ENCODE results near the gene XRCC4. TPM values are rescaled to one million over a fixed set of nuclear protein-coding genes. Genes with fewer than 3 reads are reported as not detected.

The XRCC4 gene
- total RNA-seq, 1 donor from 2014 or later: not detected

DNA sequence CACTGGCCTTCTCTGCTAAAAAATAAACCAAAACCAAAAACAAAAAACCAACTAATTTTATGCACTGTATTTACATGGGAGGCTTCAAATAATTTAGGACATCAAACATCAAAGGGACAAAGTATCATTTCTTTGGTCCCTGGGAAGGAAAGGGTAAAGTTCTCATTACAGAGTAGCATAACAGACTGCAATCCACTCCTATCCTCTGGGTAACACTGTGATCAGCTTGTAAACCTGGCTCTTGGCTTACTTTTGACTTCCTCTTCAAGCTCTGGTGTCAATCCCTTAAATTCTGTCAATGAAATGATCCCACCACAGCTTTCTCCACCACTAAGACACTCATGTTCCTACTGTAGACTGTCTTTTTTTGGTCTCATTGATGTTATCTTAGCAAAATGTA lies 324.4 kb downstream of the XRCC4 start:
- intact Hi-C loops (cut with DNase I): loop anchor here (10.0 kb wide), 1 partner anchor 187 kb away; no protein-coding TSS in a partner anchor
- Histone ChIP-seq H3K4me1 (no peaks in the 10 kb centered on the region), H3K9me3 (no peaks in the 10 kb centered on the region), H3K4me3 (no peak overlapping the region), H3K27ac (no peak overlapping the region), H3K27me3 (no peaks in the 10 kb centered on the region), H3K36me3 (no peaks in the 10 kb centered on the region)
- DNase-seq (ENCODE audit: low spot score in 2 of 2): no peak
- TF ChIP-seq, protein P1, sequence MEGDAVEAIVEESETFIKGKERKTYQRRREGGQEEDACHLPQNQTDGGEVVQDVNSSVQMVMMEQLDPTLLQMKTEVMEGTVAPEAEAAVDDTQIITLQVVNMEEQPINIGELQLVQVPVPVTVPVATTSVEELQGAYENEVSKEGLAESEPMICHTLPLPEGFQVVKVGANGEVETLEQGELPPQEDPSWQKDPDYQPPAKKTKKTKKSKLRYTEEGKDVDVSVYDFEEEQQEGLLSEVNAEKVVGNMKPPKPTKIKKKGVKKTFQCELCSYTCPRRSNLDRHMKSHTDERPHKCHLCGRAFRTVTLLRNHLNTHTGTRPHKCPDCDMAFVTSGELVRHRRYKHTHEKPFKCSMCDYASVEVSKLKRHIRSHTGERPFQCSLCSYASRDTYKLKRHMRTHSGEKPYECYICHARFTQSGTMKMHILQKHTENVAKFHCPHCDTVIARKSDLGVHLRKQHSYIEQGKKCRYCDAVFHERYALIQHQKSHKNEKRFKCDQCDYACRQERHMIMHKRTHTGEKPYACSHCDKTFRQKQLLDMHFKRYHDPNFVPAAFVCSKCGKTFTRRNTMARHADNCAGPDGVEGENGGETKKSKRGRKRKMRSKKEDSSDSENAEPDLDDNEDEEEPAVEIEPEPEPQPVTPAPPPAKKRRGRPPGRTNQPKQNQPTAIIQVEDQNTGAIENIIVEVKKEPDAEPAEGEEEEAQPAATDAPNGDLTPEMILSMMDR (IDR thresholded peaks at IDR 0.05): no peak

Other genes starting within 250 kb of the XRCC4 start
- gene TMEM167A, start 153 bp upstream of the XRCC4 start, total RNA-seq: 38.3 TPM